ENCODE results near the gene FOXO1. TPM values are rescaled to one million over a fixed set of nuclear protein-coding genes. Genes with fewer than 3 reads are reported as not detected.

FOXO1 gene
- total RNA-seq, 1 donor from 2014 or later, result 10.4 TPM

GRCh38 chr13:40589285-40590109, 76.9 kb downstream of the FOXO1 start:
- Histone ChIP-seq H3K9me3 (ENCODE audit: insufficient read depth, low read depth, low read length) (no peaks in the 10 kb centered on the region), H4K20me1 (ENCODE audit: insufficient read depth, low read length) (peaks cover 24% of the 10 kb centered on the region), H3K27me3 (ENCODE audit: insufficient read depth, low read length) (no peaks in the 10 kb centered on the region), H3K79me2 (ENCODE audit: insufficient read depth, low read length) (peaks cover 14% of the 10 kb centered on the region), H2AFZ (ENCODE audit: low read depth, low read length) (no peak overlapping the region), H3K9ac (ENCODE audit: low read length) (no peak overlapping the region), H3K4me1 (ENCODE audit: insufficient read depth, low read length) (peaks cover 8% of the 10 kb centered on the region), H3K27ac (ENCODE audit: low read depth, low read length) (peak overlapping the region; percentile 4), H3K4me2 (ENCODE audit: low read length) (peak overlapping the region; percentile 37), H3K4me3 (ENCODE audit: insufficient read depth, low read depth, low read length) (no peak overlapping the region), H3K36me3 (ENCODE audit: insufficient read depth, low read length) (no peaks in the 10 kb centered on the region)
- peaks cover 29% of the 10 kb centered on the region for H3K4me1 Mint-ChIP-seq (ENCODE audit: low read depth, unreplicated experiment)
- TF ChIP-seq EZH2 (IDR thresholded peaks at IDR 0.05; ENCODE audit: insufficient read depth, low read length) (no peak), CTCF (IDR thresholded peaks at IDR 0.05; ENCODE audit: insufficient read depth, low read depth, low read length) (no peak)
- DNase-seq (ENCODE audit: low read depth) (peak; percentile 70), FAIRE-seq (peak; percentile 45)
- no peaks in the 10 kb centered on the region for H3K36me3 Mint-ChIP-seq (ENCODE audit: low read depth, unreplicated experiment)
- H3K27ac Mint-ChIP-seq (ENCODE audit: unreplicated experiment), result peak overlapping the region; percentile 64
- H3K9me3 Mint-ChIP-seq (ENCODE audit: unreplicated experiment), result peaks cover 2% of the 10 kb centered on the region
- H3K4me3 Mint-ChIP-seq (ENCODE audit: unreplicated experiment), result no peak overlapping the region
- no peaks in the 10 kb centered on the region for H3K27me3 Mint-ChIP-seq (ENCODE audit: low read depth, unreplicated experiment)

GRCh38 chr13:40588101-40588500, 78.3 kb downstream of the FOXO1 start:
- no peak for FAIRE-seq
- no peak overlapping the region for H3K4me3 ChIP-seq (ENCODE audit: insufficient read depth, low read depth, low read length)
- Mint-ChIP-seq H3K36me3 (ENCODE audit: low read depth, unreplicated experiment) (no peaks in the 10 kb centered on the region), H3K4me1 (ENCODE audit: low read depth, unreplicated experiment) (peaks cover 29% of the 10 kb centered on the region), H3K9me3 (ENCODE audit: unreplicated experiment) (peaks cover 8% of the 10 kb centered on the region), H3K27me3 (ENCODE audit: low read depth, unreplicated experiment) (no peaks in the 10 kb centered on the region), H3K27ac (ENCODE audit: unreplicated experiment) (no peak overlapping the region), H3K4me3 (ENCODE audit: unreplicated experiment) (no peak overlapping the region)
- H3K27ac ChIP-seq (ENCODE audit: low read depth, low read length), result no peak overlapping the region
- no peak overlapping the region for H3K9ac ChIP-seq (ENCODE audit: low read length)
- peaks cover 23% of the 10 kb centered on the region for H4K20me1 ChIP-seq (ENCODE audit: insufficient read depth, low read length)
- H2AFZ ChIP-seq (ENCODE audit: low read depth, low read length), result no peak overlapping the region
- peaks cover 3% of the 10 kb centered on the region for H3K9me3 ChIP-seq (ENCODE audit: insufficient read depth, low read depth, low read length)
- no peak for DNase-seq (ENCODE audit: low read depth)
- peaks cover 14% of the 10 kb centered on the region for H3K79me2 ChIP-seq (ENCODE audit: insufficient read depth, low read length)
- no peak for TF ChIP-seq CTCF (IDR thresholded peaks at IDR 0.05; ENCODE audit: insufficient read depth, low read depth, low read length)
- no peak for TF ChIP-seq EZH2 (IDR thresholded peaks at IDR 0.05; ENCODE audit: insufficient read depth, low read length)
- H3K36me3 ChIP-seq (ENCODE audit: insufficient read depth, low read length), result no peaks in the 10 kb centered on the region
- H3K4me2 ChIP-seq (ENCODE audit: low read length), result no peak overlapping the region
- no peaks in the 10 kb centered on the region for H3K27me3 ChIP-seq (ENCODE audit: insufficient read depth, low read length)
- H3K4me1 ChIP-seq (ENCODE audit: insufficient read depth, low read length), result peaks cover 8% of the 10 kb centered on the region

Data from astrocyte (in vitro differentiated cells and primary cell).